PFSK-1 (cell line): ENCODE measurements around the gene MAP2K6.

ENCODE experiments used
- FOXP2 ChIP-seq: optimal IDR thresholded peaks from 2 replicates; pipeline ENCODE3; 2011; ENCODE audit warnings: borderline replicate concordance, control low read depth, inconsistent platforms; ENCODE audit not compliant: insufficient read depth; ENCODE audit errors: extremely low read length, extremely low read depth
- POLR2AphosphoS5 ChIP-seq: IDR thresholded peaks from 2 replicates; pipeline ENCODE4 v1.6.1; 2012; ENCODE audit warnings: low read depth, mild to moderate bottlenecking, control low read depth, low read length, moderate library complexity
- SIN3A ChIP-seq: IDR thresholded peaks from 2 replicates; pipeline ENCODE4 v1.6.1; 2012; ENCODE audit warnings: mild to moderate bottlenecking, low read length, moderate library complexity, borderline replicate concordance; ENCODE audit not compliant: insufficient read depth
- TAF1 ChIP-seq: IDR thresholded peaks from 2 replicates; pipeline ENCODE4 v1.6.1; 2012; ENCODE audit warnings: low read length, control low read depth, borderline replicate concordance; ENCODE audit not compliant: insufficient read depth
- TF ChIP-seq, protein P1 (sequence below), 2 experiments: IDR thresholded peaks; 2 replicates each; pipeline versions ENCODE4 v1.6.1 to v1.8.0; 2011 to 2012; ENCODE audit warnings: low read depth in 2 of 2, low read length in 2 of 2, control low read depth in 1 of 2, inconsistent platforms in 1 of 2, mild to moderate bottlenecking in 1 of 2, moderate library complexity in 1 of 2; ENCODE audit not compliant: insufficient read depth in 1 of 2

DNA sequence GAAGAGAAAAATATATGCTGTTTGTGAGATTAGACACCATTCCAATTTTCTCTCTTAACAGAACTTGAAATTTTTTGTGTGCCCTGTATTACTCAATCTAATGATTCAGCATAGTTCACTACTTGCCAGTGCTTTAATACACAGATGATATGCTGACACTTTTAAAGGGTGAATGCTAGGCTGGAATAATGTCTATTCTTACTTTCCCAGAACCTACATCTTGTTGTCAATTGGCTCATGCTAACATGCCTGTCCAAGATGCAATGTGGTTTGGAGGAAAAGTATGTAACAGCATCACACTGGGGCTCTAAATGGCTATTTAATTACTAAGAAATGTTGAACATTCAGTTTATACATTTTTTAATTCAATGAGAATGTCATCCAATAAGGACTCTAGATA lies 7.6 kb upstream of the MAP2K6 start:
- TF ChIP-seq SIN3A (no peak), POLR2AphosphoS5 (no peak), TAF1 (no peak), FOXP2 (no peak)
- TF ChIP-seq, protein P1, sequence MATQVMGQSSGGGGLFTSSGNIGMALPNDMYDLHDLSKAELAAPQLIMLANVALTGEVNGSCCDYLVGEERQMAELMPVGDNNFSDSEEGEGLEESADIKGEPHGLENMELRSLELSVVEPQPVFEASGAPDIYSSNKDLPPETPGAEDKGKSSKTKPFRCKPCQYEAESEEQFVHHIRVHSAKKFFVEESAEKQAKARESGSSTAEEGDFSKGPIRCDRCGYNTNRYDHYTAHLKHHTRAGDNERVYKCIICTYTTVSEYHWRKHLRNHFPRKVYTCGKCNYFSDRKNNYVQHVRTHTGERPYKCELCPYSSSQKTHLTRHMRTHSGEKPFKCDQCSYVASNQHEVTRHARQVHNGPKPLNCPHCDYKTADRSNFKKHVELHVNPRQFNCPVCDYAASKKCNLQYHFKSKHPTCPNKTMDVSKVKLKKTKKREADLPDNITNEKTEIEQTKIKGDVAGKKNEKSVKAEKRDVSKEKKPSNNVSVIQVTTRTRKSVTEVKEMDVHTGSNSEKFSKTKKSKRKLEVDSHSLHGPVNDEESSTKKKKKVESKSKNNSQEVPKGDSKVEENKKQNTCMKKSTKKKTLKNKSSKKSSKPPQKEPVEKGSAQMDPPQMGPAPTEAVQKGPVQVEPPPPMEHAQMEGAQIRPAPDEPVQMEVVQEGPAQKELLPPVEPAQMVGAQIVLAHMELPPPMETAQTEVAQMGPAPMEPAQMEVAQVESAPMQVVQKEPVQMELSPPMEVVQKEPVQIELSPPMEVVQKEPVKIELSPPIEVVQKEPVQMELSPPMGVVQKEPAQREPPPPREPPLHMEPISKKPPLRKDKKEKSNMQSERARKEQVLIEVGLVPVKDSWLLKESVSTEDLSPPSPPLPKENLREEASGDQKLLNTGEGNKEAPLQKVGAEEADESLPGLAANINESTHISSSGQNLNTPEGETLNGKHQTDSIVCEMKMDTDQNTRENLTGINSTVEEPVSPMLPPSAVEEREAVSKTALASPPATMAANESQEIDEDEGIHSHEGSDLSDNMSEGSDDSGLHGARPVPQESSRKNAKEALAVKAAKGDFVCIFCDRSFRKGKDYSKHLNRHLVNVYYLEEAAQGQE (IDR thresholded peaks at IDR 0.05; ENCODE audit: insufficient read depth in 1 of 2, low read depth in 2 of 2, low read length in 2 of 2): no peak
